H9 (cell line): ENCODE data around the gene PTPN3. TPM values are rescaled to one million over a fixed set of nuclear protein-coding genes. Genes with fewer than 3 reads are reported as not detected.

Experiments
- DNase-seq: peaks from one replicate; pipeline ENCODE4 v3.0.0-alpha.2; 2017
- H2AFZ ChIP-seq: one replicate; pipeline ENCODE4 v1.6.1; 2013; ENCODE audit warnings: mild to moderate bottlenecking, low read length, control low read depth, moderate library complexity
- H2AK5ac ChIP-seq: 2 replicates; pipeline ENCODE4 v1.6.1; 2013; ENCODE audit warnings: low read length, control low read depth, mixed read lengths; ENCODE audit not compliant: insufficient read length
- H2BK120ac ChIP-seq: one replicate; pipeline ENCODE4 v1.6.1; 2013; ENCODE audit warnings: low read depth, mild to moderate bottlenecking, low read length, control low read depth, inconsistent platforms; ENCODE audit not compliant: poor library complexity, severe bottlenecking
- H2BK12ac ChIP-seq: 2 replicates; pipeline ENCODE4 v1.6.1; 2013; ENCODE audit warnings: low read length, control low read depth, mixed read lengths, low read depth; ENCODE audit not compliant: insufficient read length
- H2BK15ac ChIP-seq: 2 replicates; pipeline ENCODE4 v1.6.1; 2013; ENCODE audit warnings: low read depth, low read length, control low read depth
- H2BK20ac ChIP-seq: one replicate; pipeline ENCODE4 v1.6.1; 2013; ENCODE audit warnings: low read depth, mild to moderate bottlenecking, low read length, control low read depth, inconsistent platforms; ENCODE audit not compliant: poor library complexity, severe bottlenecking
- H2BK5ac ChIP-seq: 2 replicates; pipeline ENCODE4 v1.6.1; 2013; ENCODE audit warnings: low read length, control low read depth, mixed read lengths; ENCODE audit not compliant: insufficient read length
- H3K14ac ChIP-seq: 2 replicates; pipeline ENCODE4 v1.6.1; 2013; ENCODE audit warnings: low read length, control low read depth; ENCODE audit not compliant: insufficient read depth
- H3K18ac ChIP-seq: 2 replicates; pipeline ENCODE4 v1.6.1; 2013; ENCODE audit warnings: low read depth, mild to moderate bottlenecking, mixed read lengths, low read length, control low read depth; ENCODE audit not compliant: insufficient read length
- H3K23ac ChIP-seq: 2 replicates; pipeline ENCODE4 v1.6.1; 2013; ENCODE audit warnings: low read length, control low read depth, mixed read lengths, low read depth; ENCODE audit not compliant: insufficient read length
- H3K23me2 ChIP-seq: 2 replicates; pipeline ENCODE4 v1.6.1; 2013; ENCODE audit warnings: low read depth, mild to moderate bottlenecking, mixed read lengths, low read length, control low read depth; ENCODE audit not compliant: insufficient read length, poor library complexity, severe bottlenecking
- H3K27ac ChIP-seq: 2 replicates; pipeline ENCODE4 v1.5.1; 2013; ENCODE audit warnings: low read length, control low read depth, mixed read lengths, low read depth; ENCODE audit not compliant: insufficient read length
- H3K27me3 ChIP-seq: 2 replicates; pipeline ENCODE4 v1.6.1; 2013; ENCODE audit warnings: low read length, control low read depth, inconsistent platforms; ENCODE audit not compliant: insufficient read depth
- H3K4ac ChIP-seq: 2 replicates; pipeline ENCODE4 v1.6.1; 2013; ENCODE audit warnings: low read depth, mild to moderate bottlenecking, control low read depth, inconsistent platforms, low read length, moderate library complexity
- H3K4me1 ChIP-seq: 2 replicates; pipeline ENCODE4 v1.6.1; 2013; ENCODE audit warnings: low read length, control low read depth, inconsistent platforms; ENCODE audit not compliant: insufficient read depth
- H3K4me2 ChIP-seq: 2 replicates; pipeline ENCODE4 v1.6.1; 2013; ENCODE audit warnings: low read length, control low read depth, mixed read lengths; ENCODE audit not compliant: insufficient read length, insufficient read depth
- H3K56ac ChIP-seq: 2 replicates; pipeline ENCODE4 v1.6.1; 2013; ENCODE audit warnings: low read depth, mild to moderate bottlenecking, mixed read lengths, low read length, control low read depth; ENCODE audit not compliant: insufficient read length
- H3K79me1 ChIP-seq: 2 replicates; pipeline ENCODE4 v1.6.1; 2013; ENCODE audit warnings: low read depth, mild to moderate bottlenecking, moderate library complexity, low read length, control low read depth, inconsistent platforms; ENCODE audit not compliant: insufficient read depth, poor library complexity, severe bottlenecking
- H3K79me2 ChIP-seq: 2 replicates; pipeline ENCODE4 v1.6.1; 2013; ENCODE audit warnings: low read length, control low read depth, inconsistent platforms; ENCODE audit not compliant: insufficient read depth
- H3K9ac ChIP-seq: 2 replicates; pipeline ENCODE4 v1.6.1; 2013; ENCODE audit warnings: low read length, control low read depth, mixed read lengths; ENCODE audit not compliant: insufficient read length; ENCODE audit errors: extremely low read depth
- H3K9me3 ChIP-seq: one replicate; pipeline ENCODE4 v1.6.1; 2013; ENCODE audit warnings: low read depth, low read length, inconsistent platforms; ENCODE audit not compliant: control insufficient read depth
- H3T11ph ChIP-seq: one replicate; pipeline ENCODE4 v1.6.1; 2013; ENCODE audit warnings: mild to moderate bottlenecking, low read length, control low read depth, inconsistent platforms
- H4K20me1 ChIP-seq: one replicate; pipeline ENCODE4 v1.6.1; 2013; ENCODE audit not compliant: control insufficient read depth, insufficient read length, insufficient read depth
- H4K5ac ChIP-seq: 2 replicates; pipeline ENCODE4 v1.6.1; 2013; ENCODE audit warnings: low read depth, mild to moderate bottlenecking, mixed read lengths, low read length, control low read depth; ENCODE audit not compliant: insufficient read length
- H4K8ac ChIP-seq: replicated peaks from 2 replicates; pipeline ENCODE4 v1.6.1; 2013; ENCODE audit warnings: low read length, control low read depth, mixed read lengths, low read depth; ENCODE audit not compliant: insufficient read length
- H4K91ac ChIP-seq: 2 replicates; pipeline ENCODE4 v1.6.1; 2013; ENCODE audit warnings: low read depth, mild to moderate bottlenecking, moderate library complexity, mixed read lengths, low read length, control low read depth; ENCODE audit not compliant: insufficient read length
- H3K27ac Mint-ChIP-seq, 3 experiments: 2 replicates in 2 of 3; 3 replicates in 1 of 3; pipeline ENCODE4 v1.8.0; 2020 to 2021; ENCODE audit warnings: mixed read lengths in 3 of 3, mild to moderate bottlenecking in 1 of 3, moderate library complexity in 1 of 3
- H3K27me3 Mint-ChIP-seq: 2 replicates; pipeline ENCODE4 v1.8.0; 2021; ENCODE audit warnings: low read depth, mild to moderate bottlenecking, moderate library complexity, mixed read lengths
- H3K36me3 Mint-ChIP-seq, 3 experiments: 2 replicates in 2 of 3; 3 replicates in 1 of 3; pipeline ENCODE4 v1.8.0; 2020 to 2021; ENCODE audit warnings: low read depth in 3 of 3, mixed read lengths in 3 of 3; ENCODE audit not compliant: insufficient read depth in 1 of 3
- H3K4me1 Mint-ChIP-seq, 2 experiments: 2 replicates each; pipeline ENCODE4 v1.8.0; 2020; ENCODE audit warnings: mixed read lengths in 2 of 2
- H3K4me3 Mint-ChIP-seq, 2 experiments: 2 replicates in 1 of 2; 3 replicates in 1 of 2; pipeline ENCODE4 v1.8.0; 2020 to 2021; ENCODE audit warnings: mild to moderate bottlenecking in 2 of 2, mixed read lengths in 2 of 2, moderate library complexity in 1 of 2
- H3K9me3 Mint-ChIP-seq, 2 experiments: 2 replicates in 1 of 2; 3 replicates in 1 of 2; pipeline ENCODE4 v1.8.0; 2020; ENCODE audit warnings: mild to moderate bottlenecking in 2 of 2, mixed read lengths in 2 of 2, moderate library complexity in 1 of 2
- CTCF ChIP-seq: fragments of 200-600 bp; sonication (generic); conservative IDR thresholded peaks from 3 replicates; pipeline ENCODE4 v1.8.0; 2021; ENCODE audit warnings: antibody characterized with exemption, mild to moderate bottlenecking
- WGBS: extraction: QIAGEN DNeasy Blood & Tissue Kit; methylation state at CpG from one replicate; pipeline ENCODE4 v1.1.7; 2013; ENCODE audit warnings: missing lambda C conversion rate, low lambda C conversion rate, mixed read lengths; ENCODE audit not compliant: insufficient read length; ENCODE audit errors: extremely low coverage; 5-methylcytosine and 5-hydroxymethylcytosine counted together
- total RNA-seq: library from RNA; stranded (reverse); gene quantifications from 2 replicates; pipeline ENCODE4 v1.2.1, GENCODE V29; 2021

PTPN3 gene
- total RNA-seq, 1 experiment from 2014 or later: 2.6 TPM

GRCh38 chr9:109351032-109351431, 147.1 kb downstream of the PTPN3 start:
- H2BK12ac ChIP-seq: no peak overlapping the region
- H3K4ac ChIP-seq: no peak overlapping the region
- no peaks in the 10 kb centered on the region for H3K9me3 ChIP-seq
- H3K18ac ChIP-seq: no peak overlapping the region
- H3K14ac ChIP-seq: no peak overlapping the region
- no peak overlapping the region for H2AFZ ChIP-seq
- TF ChIP-seq CTCF: no peak
- no peaks in the 10 kb centered on the region for H3K36me3 Mint-ChIP-seq
- no peak overlapping the region for H2AK5ac ChIP-seq
- no peaks in the 10 kb centered on the region for H3K9me3 Mint-ChIP-seq
- DNase-seq: no peak
- no peaks in the 10 kb centered on the region for H3K23me2 ChIP-seq
- peaks cover 0 to 3% of the 10 kb centered on the region in 2 experiments; a peak in 2 of 4 replicates for H3K4me1 Mint-ChIP-seq
- no peak overlapping the region for H3K27ac ChIP-seq
- no peak overlapping the region for H4K8ac ChIP-seq
- no peaks in the 10 kb centered on the region for H4K20me1 ChIP-seq
- peak overlapping the region in 1 of 3 experiments; percentile 63; a peak in 1 of 7 replicates for H3K27ac Mint-ChIP-seq
- no peak overlapping the region for H2BK20ac ChIP-seq
- no peak overlapping the region for H2BK120ac ChIP-seq
- no peak overlapping the region for H4K91ac ChIP-seq
- H3K4me3 Mint-ChIP-seq: no peak overlapping the region
- no CpG with 5 or more reads among the region's 5 CpGs for WGBS
- H3K79me1 ChIP-seq: no peaks in the 10 kb centered on the region
- no peak overlapping the region for H3T11ph ChIP-seq
- H3K27me3 ChIP-seq: no peaks in the 10 kb centered on the region
- H2BK15ac ChIP-seq: no peak overlapping the region
- no peaks in the 10 kb centered on the region for H3K79me2 ChIP-seq
- H3K56ac ChIP-seq: no peak overlapping the region
- H3K9ac ChIP-seq: no peak overlapping the region
- H3K27me3 Mint-ChIP-seq: peaks cover 5% of the 10 kb centered on the region
- no peak overlapping the region for H2BK5ac ChIP-seq
- H3K4me2 ChIP-seq: no peak overlapping the region
- H3K4me1 ChIP-seq: no peaks in the 10 kb centered on the region
- H4K5ac ChIP-seq: no peak overlapping the region
- no peak overlapping the region for H3K23ac ChIP-seq
